ENCODE measurements around the gene SLC38A11.

Gene SLC38A11

GRCh38 chr2:164915566-164915965 is 39.8 kb downstream of the SLC38A11 start:
- no peak overlapping the region for H3K27ac ChIP-seq
- TF ChIP-seq CTCF (IDR thresholded peaks at IDR 0.05) (no peak), ZFX (IDR thresholded peaks at IDR 0.05; ENCODE audit: borderline replicate concordance) (no peak)

GRCh38 chr2:164913640-164914350 is 41.5 kb downstream of the SLC38A11 start:
- H3K27ac ChIP-seq, result no peak overlapping the region
- TF ChIP-seq ZFX (IDR thresholded peaks at IDR 0.05; ENCODE audit: borderline replicate concordance) (no peak), CTCF (IDR thresholded peaks at IDR 0.05) (peak; percentile 33)

GRCh38 chr2:164913011-164913410 is 42.3 kb downstream of the SLC38A11 start:
- no peak for TF ChIP-seq CTCF (IDR thresholded peaks at IDR 0.05)
- no peak for TF ChIP-seq ZFX (IDR thresholded peaks at IDR 0.05; ENCODE audit: borderline replicate concordance)
- no peak overlapping the region for H3K27ac ChIP-seq

- no peak overlapping the region for H3K27ac ChIP-seq
- TF ChIP-seq CTCF (IDR thresholded peaks at IDR 0.05), result no peak
- TF ChIP-seq ZFX (IDR thresholded peaks at IDR 0.05; ENCODE audit: borderline replicate concordance), result no peak
These were observed 43.5 kb downstream of the SLC38A11 start for GRCh38 chr2:164911832-164912231.

- H3K27ac ChIP-seq, result peak overlapping the region; percentile 42
These were observed 45.0 kb downstream of the SLC38A11 start for GRCh38 chr2:164910101-164910899.

GRCh38 chr2:164906947-164907346 is 48.4 kb downstream of the SLC38A11 start:
- TF ChIP-seq CTCF (IDR thresholded peaks at IDR 0.05) (no peak), ZFX (IDR thresholded peaks at IDR 0.05; ENCODE audit: borderline replicate concordance) (no peak)
- no peak overlapping the region for H3K27ac ChIP-seq

More at GRCh38 chr2:164910101-164910899, 45.0 kb downstream of the SLC38A11 start:
- TF ChIP-seq ZFX (IDR thresholded peaks at IDR 0.05; ENCODE audit: borderline replicate concordance) (no peak), CTCF (IDR thresholded peaks at IDR 0.05) (no peak)

- no peak overlapping the region for H3K27ac ChIP-seq
- TF ChIP-seq ZFX (IDR thresholded peaks at IDR 0.05; ENCODE audit: borderline replicate concordance) (no peak), CTCF (IDR thresholded peaks at IDR 0.05) (no peak)
These were observed 50.0 kb downstream of the SLC38A11 start for GRCh38 chr2:164905307-164905706.
